Measurements from ENCODE around the gene IGLL1. TPM values are rescaled to one million over a fixed set of nuclear protein-coding genes. Genes with fewer than 3 reads are reported as not detected.
"Not testable (repeated sequence)": the region's sequence is repeated elsewhere in the genome, so short reads cannot be mapped to it uniquely, and the experiment has no call there.

IGLL1 gene
- total and polyA plus RNA-seq, 12 donors, result 0.17 to 0.48 TPM; not detected in 10

DNA sequence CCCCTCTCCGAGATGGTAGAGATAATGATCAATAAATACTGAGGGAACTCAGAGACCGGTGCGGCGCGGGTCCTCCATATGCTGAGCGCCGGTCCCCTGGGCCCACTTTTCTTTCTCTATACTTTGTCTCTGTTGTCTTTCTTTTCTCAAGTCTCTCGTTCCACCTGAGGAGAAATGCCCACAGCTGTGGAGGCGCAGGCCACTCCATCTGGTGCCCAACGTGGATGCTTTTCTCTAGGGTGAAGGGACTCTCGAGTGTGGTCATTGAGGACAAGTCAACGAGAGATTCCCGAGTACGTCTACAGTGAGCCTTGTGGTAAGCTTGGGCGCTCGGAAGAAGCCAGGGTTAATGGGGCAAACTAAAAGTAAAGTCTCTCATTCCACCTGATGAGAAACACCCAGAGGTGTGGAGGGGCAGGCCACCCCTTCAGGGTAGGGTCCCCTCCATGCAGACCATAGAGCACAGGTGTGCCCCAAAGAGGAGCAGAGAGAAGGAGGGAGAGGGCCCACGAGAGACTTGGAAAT is 43.2 kb downstream of the IGLL1 start:
- Histone ChIP-seq H3K36me3 (replicated peaks in 1 of 2) (no peaks in the 10 kb centered on the region), H3K27me3 (no peaks in the 10 kb centered on the region), H3K4me1 (replicated peaks in 1 of 2) (peaks cover 0 to 5% of the 10 kb centered on the region in 2 donors), H3K4me3 (no peak overlapping the region), H3K27ac (peak overlapping the region in 1 of 5 donors; percentile 66), H3K9me3 (replicated peaks in 1 of 3) (no peaks in the 10 kb centered on the region)
- 87 to 89% (median 88%) methylated on average over 17 of the region's 17 CpGs for WGBS, 4 donors
- TF ChIP-seq, protein P1, sequence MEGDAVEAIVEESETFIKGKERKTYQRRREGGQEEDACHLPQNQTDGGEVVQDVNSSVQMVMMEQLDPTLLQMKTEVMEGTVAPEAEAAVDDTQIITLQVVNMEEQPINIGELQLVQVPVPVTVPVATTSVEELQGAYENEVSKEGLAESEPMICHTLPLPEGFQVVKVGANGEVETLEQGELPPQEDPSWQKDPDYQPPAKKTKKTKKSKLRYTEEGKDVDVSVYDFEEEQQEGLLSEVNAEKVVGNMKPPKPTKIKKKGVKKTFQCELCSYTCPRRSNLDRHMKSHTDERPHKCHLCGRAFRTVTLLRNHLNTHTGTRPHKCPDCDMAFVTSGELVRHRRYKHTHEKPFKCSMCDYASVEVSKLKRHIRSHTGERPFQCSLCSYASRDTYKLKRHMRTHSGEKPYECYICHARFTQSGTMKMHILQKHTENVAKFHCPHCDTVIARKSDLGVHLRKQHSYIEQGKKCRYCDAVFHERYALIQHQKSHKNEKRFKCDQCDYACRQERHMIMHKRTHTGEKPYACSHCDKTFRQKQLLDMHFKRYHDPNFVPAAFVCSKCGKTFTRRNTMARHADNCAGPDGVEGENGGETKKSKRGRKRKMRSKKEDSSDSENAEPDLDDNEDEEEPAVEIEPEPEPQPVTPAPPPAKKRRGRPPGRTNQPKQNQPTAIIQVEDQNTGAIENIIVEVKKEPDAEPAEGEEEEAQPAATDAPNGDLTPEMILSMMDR (IDR thresholded peaks at IDR 0.05), result no peak
- no peak for TF ChIP-seq POLR2A (IDR thresholded peaks at IDR 0.05)
- intact Hi-C loops (cut with DNase I), result loop anchor here (5.0 to 10.0 kb wide), 3 partner anchors 132 to 232 kb away; no protein-coding TSS in a partner anchor
- peak in 1 of 7 donors; percentile 4 for DNase-seq

DNA sequence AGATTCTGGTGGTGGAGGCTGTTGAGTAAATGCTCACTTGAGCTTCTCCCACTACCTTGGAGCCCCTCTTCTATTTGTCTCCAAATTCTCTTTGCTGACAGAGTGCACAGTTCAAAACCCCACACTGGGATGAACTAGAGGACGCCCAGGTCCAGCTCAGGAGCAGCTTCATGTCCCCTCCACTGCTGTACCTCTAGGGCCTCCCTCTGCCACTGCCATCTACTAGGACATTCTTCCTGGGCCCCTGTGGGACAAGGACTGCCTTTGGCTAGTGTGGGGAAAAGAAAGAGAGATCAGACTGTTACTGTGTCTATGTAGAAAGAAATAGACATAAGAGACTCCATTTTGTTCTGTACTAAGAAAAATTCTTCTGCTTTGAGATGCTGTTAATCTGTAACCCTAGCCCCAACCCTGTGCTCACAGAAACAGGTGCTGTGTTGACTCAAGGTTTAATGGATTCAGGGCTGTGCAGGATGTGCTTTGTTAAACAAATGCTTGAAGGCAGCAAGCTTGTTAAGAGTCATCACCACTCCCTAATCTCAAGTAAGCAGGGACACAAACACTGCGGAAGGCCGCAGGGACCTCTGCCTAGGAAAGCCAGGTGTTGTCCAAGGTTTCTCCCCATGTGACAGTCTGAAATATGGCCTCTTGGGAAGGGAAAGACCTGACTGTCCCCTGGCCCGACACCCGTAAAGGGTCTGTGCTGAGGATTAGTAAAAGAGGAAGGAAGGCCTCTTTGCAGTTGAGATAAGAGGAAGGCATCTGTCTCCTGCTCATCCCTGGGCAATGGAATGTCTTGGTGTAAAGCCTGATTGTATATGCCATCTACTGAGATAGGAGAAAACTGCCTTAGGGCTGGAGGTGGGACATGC is 44.1 kb downstream of the IGLL1 start:
- not testable (repeated sequence) for H3K4me1 ChIP-seq (replicated peaks in 1 of 2); H3K9me3 ChIP-seq (replicated peaks in 1 of 3); H3K27me3 ChIP-seq; H3K36me3 ChIP-seq (replicated peaks in 1 of 2); H3K4me3 ChIP-seq
- WGBS, 4 donors, result 53 to 80% (median 75%) methylated on average over 4 to 5 of the region's 5 CpGs
- peak overlapping the region in 1 of 5 donors; percentile 52 for H3K27ac ChIP-seq
- DNase-seq, result peak in 1 of 7 donors; percentile 57
- intact Hi-C loops (cut with DNase I), result loop anchor here (5.0 to 10.0 kb wide), 3 partner anchors 131 to 231 kb away; no protein-coding TSS in a partner anchor

DNA sequence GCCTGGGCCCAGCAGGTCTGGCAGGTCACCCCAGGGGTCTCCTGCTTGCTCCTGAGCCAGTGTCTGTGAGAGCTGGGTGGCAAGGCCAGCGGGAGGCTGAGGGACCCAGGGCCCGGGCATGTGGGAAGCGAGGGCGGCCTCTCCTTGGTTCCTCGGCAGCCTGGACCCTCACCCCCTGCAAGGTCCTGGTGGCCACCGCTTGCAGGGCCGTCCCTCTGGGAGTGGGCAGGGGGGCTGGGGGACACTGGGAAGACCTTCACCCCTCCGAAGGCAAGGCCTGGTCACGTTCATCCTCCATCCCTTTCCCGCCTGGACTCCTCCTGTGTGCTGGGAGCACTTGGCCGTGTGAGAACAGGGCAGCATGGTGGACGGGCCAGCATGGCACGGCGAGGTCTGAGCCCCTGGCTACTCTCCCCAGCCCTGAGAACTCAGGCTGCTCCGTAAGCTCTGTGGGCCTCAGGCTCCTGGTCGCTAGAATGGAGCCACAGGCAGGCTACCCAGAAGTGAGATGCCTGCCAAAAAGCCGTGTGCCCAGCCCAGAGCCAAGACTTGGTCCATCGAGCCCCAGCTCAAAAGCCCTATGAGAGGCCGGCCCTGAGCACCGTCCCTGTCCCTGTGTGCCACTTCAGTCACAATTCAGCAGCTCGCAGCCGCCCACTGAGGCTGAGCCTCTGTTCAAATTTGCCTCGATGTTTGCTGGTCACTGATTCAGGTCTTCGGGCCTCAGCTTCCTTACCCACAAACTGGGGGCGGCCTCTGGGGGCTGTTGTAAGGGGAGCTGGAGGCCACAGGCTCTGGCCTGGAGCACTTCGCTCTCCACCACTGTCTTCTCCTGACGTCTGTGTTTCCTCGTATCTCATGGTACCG is 45.0 kb downstream of the IGLL1 start:
- Histone ChIP-seq H3K4me1 (replicated peaks in 1 of 2) (peaks cover 0 to 4% of the 10 kb centered on the region in 2 donors), H3K27me3 (no peaks in the 10 kb centered on the region), H3K36me3 (replicated peaks in 1 of 2) (no peaks in the 10 kb centered on the region), H3K9me3 (replicated peaks in 1 of 3) (no peaks in the 10 kb centered on the region), H3K4me3 (no peak overlapping the region), H3K27ac (peak overlapping the region in 1 of 5 donors; percentile 73)
- intact Hi-C loops (cut with DNase I), result loop anchor here (5.0 to 10.0 kb wide), 3 partner anchors 130 to 230 kb away; no protein-coding TSS in a partner anchor
- DNase-seq, result peak in 1 of 7 donors; percentile 37
- 89 to 96% (median 94%) methylated on average over 7 to 29 of the region's 29 CpGs for WGBS, 4 donors
- TF ChIP-seq POLR2A (IDR thresholded peaks at IDR 0.05), result no peak
- TF ChIP-seq, protein P1 (IDR thresholded peaks at IDR 0.05), result no peak

DNA sequence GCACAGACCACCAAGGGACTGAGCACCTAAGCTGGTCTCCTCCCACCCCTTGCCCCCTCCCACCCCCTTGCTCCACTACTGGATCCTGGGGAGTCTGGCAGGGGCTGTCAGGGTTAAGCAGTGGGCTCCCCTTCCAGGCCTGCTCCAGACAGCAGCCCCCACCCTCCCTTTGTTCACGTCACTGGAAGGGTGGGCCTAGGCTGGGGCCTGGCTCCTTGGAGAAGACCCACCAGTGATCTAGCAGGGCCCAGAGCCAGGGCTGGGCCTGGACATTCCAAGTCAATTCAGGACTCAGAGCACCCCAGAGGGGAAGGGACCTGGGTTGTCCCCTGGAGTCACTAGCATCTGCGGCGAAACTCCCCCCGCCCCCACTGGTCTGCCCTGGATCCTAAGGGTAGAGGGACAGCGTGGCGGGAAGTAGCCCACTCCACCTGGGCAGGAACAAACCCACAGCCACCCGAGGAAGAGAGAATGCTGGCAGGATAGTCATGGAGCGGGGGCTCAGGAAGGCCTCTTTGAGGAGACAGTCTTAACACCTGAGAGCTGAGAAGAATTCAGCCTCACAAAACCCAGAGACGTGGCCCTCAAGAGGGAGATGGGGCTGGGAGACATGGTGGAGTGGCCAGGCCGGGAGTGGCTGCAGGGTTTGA is 45.8 kb downstream of the IGLL1 start:
- peak in 1 of 7 donors; percentile 43 for DNase-seq
- intact Hi-C loops (cut with DNase I), result loop anchor here (10.0 kb wide), 2 partner anchors 130 to 230 kb away; no protein-coding TSS in a partner anchor
- TF ChIP-seq, protein P1 (IDR thresholded peaks at IDR 0.05), result no peak
- TF ChIP-seq POLR2A (IDR thresholded peaks at IDR 0.05), result no peak
- peaks cover 0 to 4% of the 10 kb centered on the region in 2 donors for H3K4me1 ChIP-seq (replicated peaks in 1 of 2)
- no peaks in the 10 kb centered on the region for H3K27me3 ChIP-seq
- no peak overlapping the region for H3K4me3 ChIP-seq
- no peaks in the 10 kb centered on the region for H3K36me3 ChIP-seq (replicated peaks in 1 of 2)
- H3K27ac ChIP-seq, result peak overlapping the region in 2 of 5 donors; percentile 41 to 73
- WGBS, 4 donors, result 79 to 84% (median 82%) methylated on average over 7 to 10 of the region's 10 CpGs
- no peaks in the 10 kb centered on the region for H3K9me3 ChIP-seq (replicated peaks in 1 of 3)

Data from adrenal gland (tissue), 12 donors.